DOHH2 (cell line): Measurements from ENCODE around the gene EML6.

Experiments used
- H3F3A ChIP-seq: fragments of 200-600 bp; sonication (generic), shearing (Covaris generic); 2 replicates; pipeline ENCODE4 v1.6.0; 2016; ENCODE audit warnings: antibody characterized with exemption, mild to moderate bottlenecking; ENCODE audit not compliant: control insufficient read depth, insufficient read depth
- H3K27ac ChIP-seq: fragments of 200-600 bp; sonication (generic); 2 replicates; pipeline ENCODE4 v1.5.1; 2014; ENCODE audit warnings: low read depth, mild to moderate bottlenecking, low read length, moderate library complexity
- H3K27me3 ChIP-seq: fragments of 200-600 bp; sonication (generic); 2 replicates; pipeline ENCODE4 v1.6.1; 2014; ENCODE audit warnings: mild to moderate bottlenecking, low read length, mixed read lengths; ENCODE audit not compliant: control insufficient read depth
- H3K36me3 ChIP-seq: fragments of 200-600 bp; sonication (generic); 2 replicates; pipeline ENCODE4 v1.6.1; 2014; ENCODE audit warnings: mild to moderate bottlenecking, low read length, moderate library complexity, mixed read lengths; ENCODE audit not compliant: control insufficient read depth
- H3K4me1 ChIP-seq: fragments of 200-600 bp; sonication (generic); 2 replicates; pipeline ENCODE4 v1.6.1; 2014; ENCODE audit warnings: mild to moderate bottlenecking, low read length, mixed read lengths; ENCODE audit not compliant: control insufficient read depth
- H3K4me2 ChIP-seq: fragments of 200-600 bp; sonication (generic); 2 replicates; pipeline ENCODE4 v1.6.0; 2014; ENCODE audit warnings: mild to moderate bottlenecking, low read length, moderate library complexity
- H3K4me3 ChIP-seq: fragments of 200-600 bp; sonication (generic); 2 replicates; pipeline ENCODE4 v1.5.1; 2014; ENCODE audit warnings: mild to moderate bottlenecking, low read length, mixed read lengths
- H3K79me2 ChIP-seq: fragments of 200-600 bp; sonication (generic); 2 replicates; pipeline ENCODE4 v1.6.1; 2014; ENCODE audit warnings: mild to moderate bottlenecking, low read length, mixed read lengths; ENCODE audit not compliant: control insufficient read depth
- H3K9me2 ChIP-seq: fragments of 200-600 bp; sonication (generic); replicated peaks from 2 replicates; pipeline ENCODE4 v1.6.1; 2014; ENCODE audit warnings: mild to moderate bottlenecking, low read length, mixed read lengths; ENCODE audit not compliant: control insufficient read depth
- H3K9me3 ChIP-seq: fragments of 200-600 bp; sonication (generic); 2 replicates; pipeline ENCODE4 v1.6.1; 2014; ENCODE audit warnings: antibody characterized with exemption, low read length, mixed read lengths; ENCODE audit not compliant: control insufficient read depth, insufficient read depth
- H4K20me1 ChIP-seq: fragments of 200-600 bp; sonication (generic); 2 replicates; pipeline ENCODE4 v1.6.0; 2014; ENCODE audit warnings: low read depth, mild to moderate bottlenecking, antibody characterized with exemption, low read length, moderate library complexity; ENCODE audit not compliant: control insufficient read depth, insufficient read depth
- EZH2phosphoT487 ChIP-seq: fragments of 200-600 bp; sonication (generic); IDR thresholded peaks from 2 replicates; pipeline ENCODE4 v1.6.1; 2017; ENCODE audit warnings: borderline replicate concordance, mild to moderate bottlenecking, antibody characterized with exemption, low read length, moderate library complexity, mixed read lengths
- TF ChIP-seq, protein P1 (sequence below): fragments of 200-600 bp; sonication (generic); IDR thresholded peaks from one replicate; pipeline ENCODE4 v1.5.1; 2014; ENCODE audit warnings: antibody characterized with exemption, mild to moderate bottlenecking, low read depth, low read length; ENCODE audit not compliant: poor library complexity, severe bottlenecking

EML6 gene

DNA sequence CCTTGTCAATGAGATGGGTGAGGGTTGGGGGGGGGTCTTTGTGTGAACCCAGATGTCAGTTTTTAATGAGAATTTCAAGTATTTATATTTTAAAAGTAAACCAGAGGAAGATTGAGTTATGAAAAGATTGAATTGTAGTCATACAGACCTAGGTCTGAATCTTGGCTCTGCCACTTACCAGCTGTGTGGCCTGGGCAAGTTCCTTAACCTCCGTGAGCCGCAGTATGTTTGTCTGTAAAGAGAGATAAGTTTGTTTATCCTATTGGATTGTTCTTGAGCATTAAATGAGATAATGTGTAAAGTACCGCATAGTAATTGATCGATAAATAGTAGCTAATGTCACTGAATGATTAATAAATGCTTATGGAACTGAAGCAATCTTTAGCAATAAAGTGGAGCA is 63.8 kb downstream of the EML6 start:
- no peaks in the 10 kb centered on the region for H3K27me3 ChIP-seq
- H3K9me3 ChIP-seq = no peaks in the 10 kb centered on the region
- TF ChIP-seq EZH2phosphoT487 = no peak
- TF ChIP-seq, protein P1, sequence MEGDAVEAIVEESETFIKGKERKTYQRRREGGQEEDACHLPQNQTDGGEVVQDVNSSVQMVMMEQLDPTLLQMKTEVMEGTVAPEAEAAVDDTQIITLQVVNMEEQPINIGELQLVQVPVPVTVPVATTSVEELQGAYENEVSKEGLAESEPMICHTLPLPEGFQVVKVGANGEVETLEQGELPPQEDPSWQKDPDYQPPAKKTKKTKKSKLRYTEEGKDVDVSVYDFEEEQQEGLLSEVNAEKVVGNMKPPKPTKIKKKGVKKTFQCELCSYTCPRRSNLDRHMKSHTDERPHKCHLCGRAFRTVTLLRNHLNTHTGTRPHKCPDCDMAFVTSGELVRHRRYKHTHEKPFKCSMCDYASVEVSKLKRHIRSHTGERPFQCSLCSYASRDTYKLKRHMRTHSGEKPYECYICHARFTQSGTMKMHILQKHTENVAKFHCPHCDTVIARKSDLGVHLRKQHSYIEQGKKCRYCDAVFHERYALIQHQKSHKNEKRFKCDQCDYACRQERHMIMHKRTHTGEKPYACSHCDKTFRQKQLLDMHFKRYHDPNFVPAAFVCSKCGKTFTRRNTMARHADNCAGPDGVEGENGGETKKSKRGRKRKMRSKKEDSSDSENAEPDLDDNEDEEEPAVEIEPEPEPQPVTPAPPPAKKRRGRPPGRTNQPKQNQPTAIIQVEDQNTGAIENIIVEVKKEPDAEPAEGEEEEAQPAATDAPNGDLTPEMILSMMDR = no peak
- H3K27ac ChIP-seq = no peak overlapping the region
- peaks cover 32% of the 10 kb centered on the region for H3K79me2 ChIP-seq
- peaks cover 7% of the 10 kb centered on the region; the same call in 1 of the 2 replicates for H3F3A ChIP-seq
- no peaks in the 10 kb centered on the region for H3K9me2 ChIP-seq
- H4K20me1 ChIP-seq = no peaks in the 10 kb centered on the region
- H3K4me3 ChIP-seq = no peak overlapping the region
- peaks cover 50% of the 10 kb centered on the region for H3K4me1 ChIP-seq
- H3K36me3 ChIP-seq = peaks cover 20% of the 10 kb centered on the region
- peak overlapping the region; percentile 13; the same call in 1 of the 2 replicates for H3K4me2 ChIP-seq

DNA sequence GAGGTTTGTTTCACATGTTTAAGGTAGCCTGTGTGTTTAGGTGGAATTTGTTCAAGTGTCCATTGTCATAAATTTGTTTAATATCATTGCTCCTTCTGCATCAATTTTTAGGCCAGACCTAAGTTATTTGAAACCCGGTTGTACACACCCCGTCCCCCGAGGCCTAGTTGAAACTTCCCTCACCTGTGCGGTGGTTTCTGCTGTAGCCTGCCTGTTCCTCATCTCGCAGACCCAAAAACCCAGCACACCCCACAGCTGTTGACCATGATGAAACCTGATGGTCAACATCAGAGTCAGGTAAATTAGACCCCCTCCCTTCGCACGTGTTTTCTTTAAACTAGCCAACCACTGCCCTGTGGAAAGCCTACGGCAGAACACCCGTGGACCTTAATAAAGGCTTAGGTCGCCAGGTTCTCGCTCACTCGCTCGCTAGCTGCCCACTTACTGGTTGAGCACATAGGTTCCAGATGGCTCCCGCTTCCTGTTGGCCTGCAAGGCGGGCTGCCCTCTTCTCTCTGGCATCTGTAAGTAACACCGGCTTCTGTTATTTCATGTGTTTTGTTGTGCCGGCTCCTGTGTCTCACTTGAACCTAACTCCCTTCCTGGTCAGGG is 64.4 kb downstream of the EML6 start:
- Histone ChIP-seq H3K4me1 (peaks cover 44% of the 10 kb centered on the region), H3F3A (peaks cover 3% of the 10 kb centered on the region; the same call in 1 of the 2 replicates), H4K20me1 (no peaks in the 10 kb centered on the region), H3K79me2 (peaks cover 26% of the 10 kb centered on the region), H3K4me2 (peak overlapping the region; percentile 13; the same call in 1 of the 2 replicates), H3K27me3 (no peaks in the 10 kb centered on the region), H3K4me3 (no peak overlapping the region), H3K36me3 (peaks cover 14% of the 10 kb centered on the region), H3K9me2 (no peaks in the 10 kb centered on the region), H3K27ac (no peak overlapping the region), H3K9me3 (no peaks in the 10 kb centered on the region)
- TF ChIP-seq EZH2phosphoT487 = no peak
- TF ChIP-seq, protein P1 = no peak

DNA sequence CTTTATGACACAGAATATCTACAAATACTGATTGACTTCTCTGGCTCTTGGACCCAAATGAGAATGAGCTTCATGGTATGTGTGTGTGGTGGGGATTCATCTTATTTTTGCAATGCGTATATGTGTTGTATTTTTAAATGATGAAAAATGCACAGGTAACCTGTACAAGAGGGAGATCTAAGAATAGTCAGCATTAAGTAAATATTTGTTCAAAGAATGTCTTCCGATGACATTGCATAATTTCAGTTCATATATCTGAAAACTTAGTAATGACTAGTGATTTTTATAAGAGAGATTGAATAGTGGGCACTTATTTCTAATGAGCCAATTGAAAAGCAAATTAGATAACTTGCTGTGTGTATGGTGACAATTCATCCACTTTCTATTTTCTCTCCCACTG is 66.4 kb downstream of the EML6 start:
- no peaks in the 10 kb centered on the region for H3K27me3 ChIP-seq
- TF ChIP-seq, protein P1 = no peak
- no peak for TF ChIP-seq EZH2phosphoT487
- H3K4me2 ChIP-seq = no peak overlapping the region
- H4K20me1 ChIP-seq = no peaks in the 10 kb centered on the region
- no peaks in the 10 kb centered on the region for H3K9me3 ChIP-seq
- no peak overlapping the region for H3K27ac ChIP-seq
- H3F3A ChIP-seq = no peaks in the 10 kb centered on the region
- H3K36me3 ChIP-seq = peaks cover 14% of the 10 kb centered on the region
- no peaks in the 10 kb centered on the region for H3K9me2 ChIP-seq
- H3K4me1 ChIP-seq = peaks cover 26% of the 10 kb centered on the region
- no peak overlapping the region for H3K4me3 ChIP-seq
- H3K79me2 ChIP-seq = peaks cover 15% of the 10 kb centered on the region
